GM12864 (cell line): ENCODE results near the gene SCMH1.

Experiments used
- DNase-seq: peaks from one replicate; pipeline ENCODE4 v3.0.0-alpha.2; 2011; ENCODE audit warnings: low read depth
- H3K4me3 ChIP-seq: 2 replicates; pipeline ENCODE4 v1.5.1; 2011; ENCODE audit warnings: mild to moderate bottlenecking, low read depth, low read length, control low read depth
- CTCF ChIP-seq: IDR thresholded peaks from 2 replicates; pipeline ENCODE4 v1.5.1; 2011; ENCODE audit warnings: low read depth, mild to moderate bottlenecking, moderate library complexity, low read length, control low read depth, inconsistent platforms; ENCODE audit errors: missing control alignments

Gene SCMH1

GRCh38 chr1:41226815-41227434, 15.2 kb downstream of the SCMH1 start:
- no peak overlapping the region for H3K4me3 ChIP-seq
- TF ChIP-seq CTCF, result no peak
- no peak for DNase-seq

- TF ChIP-seq CTCF, result no peak
- no peak overlapping the region for H3K4me3 ChIP-seq
- no peak for DNase-seq
These were observed 16.6 kb downstream of the SCMH1 start for GRCh38 chr1:41225495-41225894.

- peak overlapping the region; percentile 14; the same call in 1 of the 2 replicates for H3K4me3 ChIP-seq
- DNase-seq, result no peak
- TF ChIP-seq CTCF, result no peak
These were observed 19.6 kb downstream of the SCMH1 start for GRCh38 chr1:41222496-41222895.

- no peak overlapping the region for H3K4me3 ChIP-seq
- no peak for DNase-seq
- no peak for TF ChIP-seq CTCF
These were observed 20.1 kb downstream of the SCMH1 start for GRCh38 chr1:41221995-41222394.

- TF ChIP-seq CTCF, result no peak
- H3K4me3 ChIP-seq, result no peak overlapping the region
- DNase-seq, result no peak
These were observed 24.0 kb downstream of the SCMH1 start for GRCh38 chr1:41218152-41218551.

GRCh38 chr1:41217441-41217840, 24.7 kb downstream of the SCMH1 start:
- no peak for TF ChIP-seq CTCF
- no peak for DNase-seq
- H3K4me3 ChIP-seq, result no peak overlapping the region

GRCh38 chr1:41215623-41216022, 26.5 kb downstream of the SCMH1 start:
- no peak for DNase-seq

More at GRCh38 chr1:41215623-41216022, 26.5 kb downstream of the SCMH1 start:
- no peak overlapping the region for H3K4me3 ChIP-seq
- TF ChIP-seq CTCF, result no peak
